Left lung (tissue), 14 donors: ENCODE measurements around the gene TTC39C. TPM values are rescaled to one million over a fixed set of nuclear protein-coding genes. Genes with fewer than 3 reads are reported as not detected.
A peak's percentile ranks its signal among the peaks of the same experiment; 100 is the strongest.

Experiments
- ATAC-seq: fragments of 200-7000 bp; cut with Tn5 transposase; one replicate; pipeline ENCODE4 v1.9.1; 2020; ENCODE audit warnings: moderate library complexity
- DNase-seq, 4 donors: peaks; one replicate each; pipeline ENCODE4 v3.0.0-alpha.2; 2013 to 2020
- H3K27ac ChIP-seq, 2 donors: fragments of 200-600 bp; sonication (generic) in 1 of 2; one replicate each; pipeline versions ENCODE4 v1.5.0 to v1.8.0; 2020 to 2021
- H3K27me3 ChIP-seq, 2 donors: fragments of 200-600 bp; sonication (generic) in 1 of 2; one replicate each; pipeline versions ENCODE4 v1.5.0 to v1.8.0; 2020 to 2021
- H3K36me3 ChIP-seq, 2 donors: fragments of 200-600 bp; sonication (generic) in 1 of 2; one replicate each; pipeline versions ENCODE4 v1.5.0 to v1.8.0; 2020 to 2021
- H3K4me1 ChIP-seq, 2 donors: fragments of 200-600 bp; one replicate each; pipeline ENCODE4 v1.8.0; 2021
- H3K4me3 ChIP-seq, 2 donors: fragments of 200-600 bp; sonication (generic) in 1 of 2; one replicate each; pipeline versions ENCODE4 v1.5.0 to v1.8.0; 2020 to 2021; ENCODE audit warnings: mild to moderate bottlenecking in 1 of 2
- H3K9me3 ChIP-seq, 2 donors: fragments of 200-600 bp; sonication (generic) in 1 of 2; one replicate each; pipeline versions ENCODE4 v1.5.0 to v1.8.0; 2020 to 2021
- intact Hi-C, 2 donors: fragments of 100-400 bp; cut with DNase I; formaldehyde crosslinking; loops; one replicate each; pipeline versions ENCODE4 v1.11.2 to v1.14.2; 2022
- long read RNA-seq, 12 donors: library from polyadenylated mRNA in 2 of 12; unstranded in 2 of 12; transcript quantifications; one replicate each; pipeline ENCODE4 v2.0.0 and lab custom pipeline, GENCODE V29; 2019 to 2026
- polyA plus RNA-seq, 6 donors: library from polyadenylated mRNA; unstranded; fragments of 120-200 nt; gene quantifications; one replicate each; pipeline ENCODE4 v1.2.1, GENCODE V29; 2013; ENCODE audit not compliant: insufficient read length in 6 of 6
- total RNA-seq, 2 donors: library from RNA; stranded (reverse); fragmentation: NEBNext Ultra II Directional; extraction: Animal tissue kit (Norgen Biotek cat#: 25700); gene quantifications; one replicate each; pipeline ENCODE4 v1.2.1, GENCODE V29; 2021
- TF ChIP-seq, protein P1 (sequence below), 2 donors: fragments of 200-600 bp; sonication (generic) in 1 of 2; IDR thresholded peaks; one replicate each; pipeline versions ENCODE4 v1.5.0 to v1.8.0; 2021; ENCODE audit warnings: antibody characterized with exemption in 2 of 2
- donor health status: DM: no; HTN: yes; CAD: no.
- donor health status: DM: no; HTN: no; CAD: no.

TTC39C gene
- 10 to 100 TPM; 12.2 to 19.3 TPM for total RNA-seq
- polyA plus RNA-seq, result 10 to 100 TPM; 12.0 to 18.9 (median 15.1) TPM
- long read RNA-seq, donor 1, partial matches to known transcripts, result 0 of 4 reads
- long read RNA-seq, donor 1, other reads (novel, unspliced or antisense), result 0 of 4 reads
- long read RNA-seq, donor 2, partial matches to known transcripts, result 0 of 4 reads
- long read RNA-seq, donor 2, other reads (novel, unspliced or antisense), result 0 of 4 reads
- long read RNA-seq, donor 3, partial matches to known transcripts, result 0 of 4 reads
- long read RNA-seq, donor 3, other reads (novel, unspliced or antisense), result 0 of 4 reads
- long read RNA-seq, donor 4, partial matches to known transcripts, result 0 of 5 reads
- long read RNA-seq, donor 4, other reads (novel, unspliced or antisense), result 2 of 5 reads
- long read RNA-seq, donor 5, partial matches to known transcripts, result 0 of 5 reads
- long read RNA-seq, donor 5, other reads (novel, unspliced or antisense), result 0 of 5 reads
- long read RNA-seq, donor 6, partial matches to known transcripts, result 0 of 4 reads
- long read RNA-seq, donor 6, other reads (novel, unspliced or antisense), result 0 of 4 reads
- long read RNA-seq, donor 7, partial matches to known transcripts, result 0 of 4 reads
- long read RNA-seq, donor 7, other reads (novel, unspliced or antisense), result 0 of 4 reads
- long read RNA-seq, donor 8, partial matches to known transcripts, result 0 of 1 reads
- long read RNA-seq, donor 8, other reads (novel, unspliced or antisense), result 0 of 1 reads
- long read RNA-seq, donor 9, result 0 reads
- long read RNA-seq, donor 10, partial matches to known transcripts, result 0 of 4 reads
- long read RNA-seq, donor 10, other reads (novel, unspliced or antisense), result 0 of 4 reads
- long read RNA-seq, donor 11, result 0 reads
- long read RNA-seq, donor 12, partial matches to known transcripts, result 0 of 3 reads
- long read RNA-seq, donor 12, other reads (novel, unspliced or antisense), result 0 of 3 reads

DNA sequence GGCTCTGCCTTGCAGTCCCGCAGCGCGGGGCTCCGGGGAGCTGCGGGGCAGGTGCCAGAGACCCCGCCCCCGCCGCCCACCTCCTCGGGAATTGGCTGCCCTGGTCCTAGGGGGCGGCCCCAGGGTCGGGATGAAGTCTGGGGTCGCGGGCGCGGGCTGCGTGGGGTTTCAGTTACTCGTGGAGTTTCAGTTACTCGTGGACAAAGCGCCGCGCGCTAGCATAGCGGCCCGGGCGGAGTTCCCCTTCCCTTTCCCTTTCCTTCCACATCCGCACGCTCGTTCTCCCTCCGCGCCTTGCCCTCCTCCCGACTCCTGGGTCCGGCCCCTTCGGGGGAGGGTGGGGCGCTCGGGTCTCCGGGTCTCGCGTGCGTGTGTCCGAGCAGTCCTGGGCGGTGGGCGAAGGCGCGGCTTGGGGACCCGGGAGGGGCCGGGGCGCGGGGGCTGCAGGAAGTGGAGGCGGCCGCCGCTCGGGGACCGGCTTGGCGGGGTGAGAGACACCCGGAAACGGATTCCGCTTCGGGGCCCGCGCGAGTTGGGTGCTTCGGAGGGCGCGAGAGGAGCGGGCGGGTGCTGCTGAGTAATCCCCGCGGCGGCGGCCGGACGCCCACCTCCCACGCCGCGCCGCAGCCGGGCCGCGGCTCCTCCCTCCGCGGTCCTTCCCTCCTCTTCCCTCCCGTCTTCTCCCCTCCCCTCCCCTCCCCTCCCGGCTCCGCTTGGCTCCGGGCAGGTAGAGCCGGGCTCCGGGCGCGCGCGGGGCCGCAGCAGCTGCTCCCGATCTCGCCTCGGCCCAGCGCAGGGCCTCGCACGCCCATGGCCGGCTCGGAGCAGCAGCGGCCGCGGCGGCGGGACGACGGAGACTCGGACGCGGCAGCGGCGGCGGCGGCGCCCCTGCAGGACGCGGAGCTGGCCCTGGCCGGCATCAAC lies at the start of gene TTC39C:
Gene TTC39C (plus strand): TSS at position 693 of the 924 bp plus-strand sequence. CDS start 118 bp downstream, at position 811.
- peak within 1 kb of the TSS; percentile 86 to 89 for H3K27ac ChIP-seq
- peaks cover 0 to 9% of the 10 kb centered on the region in 2 donors for H3K27me3 ChIP-seq
- DNase-seq (peak; percentile 61 to 94 (median 74)), ATAC-seq (peak; percentile 85)
- intact Hi-C loops, result no loop called here
- peaks cover 10 to 65% of the 10 kb centered on the region in 2 donors for H3K4me1 ChIP-seq
- H3K4me3 ChIP-seq, result peak within 1 kb of the TSS; percentile 78 to 83
- no peaks in the 10 kb centered on the region for H3K36me3 ChIP-seq
- H3K9me3 ChIP-seq, result no peaks in the 10 kb centered on the region
- TF ChIP-seq, protein P1, sequence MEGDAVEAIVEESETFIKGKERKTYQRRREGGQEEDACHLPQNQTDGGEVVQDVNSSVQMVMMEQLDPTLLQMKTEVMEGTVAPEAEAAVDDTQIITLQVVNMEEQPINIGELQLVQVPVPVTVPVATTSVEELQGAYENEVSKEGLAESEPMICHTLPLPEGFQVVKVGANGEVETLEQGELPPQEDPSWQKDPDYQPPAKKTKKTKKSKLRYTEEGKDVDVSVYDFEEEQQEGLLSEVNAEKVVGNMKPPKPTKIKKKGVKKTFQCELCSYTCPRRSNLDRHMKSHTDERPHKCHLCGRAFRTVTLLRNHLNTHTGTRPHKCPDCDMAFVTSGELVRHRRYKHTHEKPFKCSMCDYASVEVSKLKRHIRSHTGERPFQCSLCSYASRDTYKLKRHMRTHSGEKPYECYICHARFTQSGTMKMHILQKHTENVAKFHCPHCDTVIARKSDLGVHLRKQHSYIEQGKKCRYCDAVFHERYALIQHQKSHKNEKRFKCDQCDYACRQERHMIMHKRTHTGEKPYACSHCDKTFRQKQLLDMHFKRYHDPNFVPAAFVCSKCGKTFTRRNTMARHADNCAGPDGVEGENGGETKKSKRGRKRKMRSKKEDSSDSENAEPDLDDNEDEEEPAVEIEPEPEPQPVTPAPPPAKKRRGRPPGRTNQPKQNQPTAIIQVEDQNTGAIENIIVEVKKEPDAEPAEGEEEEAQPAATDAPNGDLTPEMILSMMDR (IDR thresholded peaks at IDR 0.05), result no peak

DNA sequence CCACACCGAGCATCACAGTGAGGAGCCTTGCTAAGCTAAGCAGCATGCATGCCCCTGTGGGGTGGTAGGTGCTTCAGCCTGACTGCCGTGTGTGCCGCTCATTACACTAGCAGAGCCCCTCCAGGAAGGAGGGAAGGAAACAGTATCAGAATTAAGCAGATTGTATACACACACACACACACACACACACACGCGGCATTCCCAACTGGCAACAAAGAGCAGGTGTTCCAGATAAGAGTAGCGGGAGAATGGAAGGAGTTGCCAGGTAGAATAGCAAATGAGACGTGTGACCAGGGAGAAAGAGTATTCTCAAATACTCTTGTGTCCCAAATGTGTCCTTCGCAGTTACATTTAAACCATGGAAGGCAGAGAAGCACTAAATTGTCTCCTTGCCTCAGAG lies 47.6 kb upstream of the TTC39C start:
- intact Hi-C loops, result loop anchor here in 1 of 2 donors (10.0 kb wide), 1 partner anchor 158 kb away; no protein-coding TSS in a partner anchor
- TF ChIP-seq, protein P1 (IDR thresholded peaks at IDR 0.05), result no peak
- ATAC-seq (no peak), DNase-seq (no peak)
- Histone ChIP-seq H3K4me1 (peaks cover 0 to 5% of the 10 kb centered on the region in 2 donors), H3K27me3 (no peaks in the 10 kb centered on the region), H3K36me3 (no peaks in the 10 kb centered on the region), H3K9me3 (no peaks in the 10 kb centered on the region), H3K4me3 (no peak overlapping the region), H3K27ac (no peak overlapping the region)

DNA sequence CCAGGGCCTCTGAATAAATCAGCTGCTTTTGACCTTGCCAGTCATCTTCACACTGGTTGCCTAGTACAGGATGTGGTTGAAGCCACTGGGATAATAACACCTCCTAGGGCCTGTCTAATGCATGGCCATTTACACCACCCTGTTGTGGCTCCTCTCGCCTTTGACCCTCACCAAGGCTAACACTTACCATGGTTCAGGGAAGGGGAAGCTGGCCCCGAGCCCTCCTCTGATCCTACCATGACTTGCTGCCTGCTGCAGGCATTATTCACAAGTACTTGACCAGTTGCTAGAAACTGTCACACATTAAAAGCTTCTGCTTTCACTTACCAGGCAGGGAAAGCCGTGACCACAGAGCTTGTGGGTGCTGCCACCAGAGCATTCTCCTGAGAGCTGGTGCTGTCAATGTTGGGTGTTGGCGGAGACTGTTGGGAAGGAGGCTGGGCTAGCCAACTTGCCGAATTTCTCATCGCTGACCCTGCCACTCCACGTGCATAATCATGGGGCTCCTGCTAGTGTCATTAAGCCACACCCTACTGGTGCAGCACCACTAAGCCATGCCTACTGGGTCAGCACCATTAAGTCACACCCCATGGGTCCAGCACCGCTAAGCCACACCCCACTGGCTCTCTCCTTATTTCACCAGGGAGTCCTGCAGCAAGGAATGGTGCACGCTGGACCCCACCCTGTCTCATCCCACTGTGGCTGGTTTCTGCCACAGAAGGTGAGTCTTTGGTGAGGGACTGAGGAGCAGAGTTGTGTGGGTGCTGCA lies 47.0 kb upstream of the TTC39C start:
- ATAC-seq (no peak), DNase-seq (no peak)
- H3K4me1 ChIP-seq, result peaks cover 0 to 5% of the 10 kb centered on the region in 2 donors
- H3K4me3 ChIP-seq, result no peak overlapping the region
- H3K27ac ChIP-seq, result no peak overlapping the region
- no peaks in the 10 kb centered on the region for H3K27me3 ChIP-seq
- H3K9me3 ChIP-seq, result no peaks in the 10 kb centered on the region
- intact Hi-C loops, result loop anchor here in 1 of 2 donors (10.0 kb wide), 1 partner anchor 157 kb away; no protein-coding TSS in a partner anchor
- TF ChIP-seq, protein P1 (IDR thresholded peaks at IDR 0.05), result no peak
- no peaks in the 10 kb centered on the region for H3K36me3 ChIP-seq
